GM12874 (cell line): ENCODE data around the gene OXCT1.

Source experiments
- CTCF ChIP-seq: IDR thresholded peaks from 2 replicates; pipeline ENCODE4 v1.5.1; 2011; ENCODE audit warnings: low read depth, mild to moderate bottlenecking, control low read depth, low read length, moderate library complexity; ENCODE audit not compliant: insufficient read depth

OXCT1 gene

GRCh38 chr5:41871852-41872251 lies 1.6 kb upstream of the OXCT1 start:
- no peak for TF ChIP-seq CTCF

GRCh38 chr5:41870627-41871048 lies 413 bp upstream of the OXCT1 start:
- 0 out of 2 replicates have a peak, but pooled peaks have one; percentile 5 for TF ChIP-seq CTCF

- no peak for TF ChIP-seq CTCF
These were observed 988 bp downstream of the OXCT1 start for GRCh38 chr5:41869151-41869723.

GRCh38 chr5:41863871-41864486 lies 6.2 kb downstream of the OXCT1 start:
- TF ChIP-seq CTCF = no peak

GRCh38 chr5:41858890-41859289 lies 11.3 kb downstream of the OXCT1 start:
- no peak for TF ChIP-seq CTCF

GRCh38 chr5:41857989-41858388 lies 12.2 kb downstream of the OXCT1 start:
- no peak for TF ChIP-seq CTCF

- peak; percentile 63 for TF ChIP-seq CTCF
These were observed 13.4 kb downstream of the OXCT1 start for GRCh38 chr5:41856644-41857491.
